CD4-positive, alpha-beta T cell treated with Interleukin-10 for 1 hour (primary cell): ENCODE data around the gene CALHM1.
A peak's percentile ranks its signal among the peaks of the same experiment; 100 is the strongest.
"Not testable (repeated sequence)": the region's sequence is repeated elsewhere in the genome, so short reads cannot be mapped to it uniquely, and the experiment has no call there.

ENCODE experiments used
- DNase-seq: peaks from one replicate; pipeline ENCODE4 v3.0.0-alpha.2; 2020

Gene CALHM1

GRCh38 chr10:103458720-103459119 lies at the start of gene CALHM1:
CALHM1 (minus strand) TSS chr10:103458900; CDS start chr10:103458751, 149 bp downstream.
- DNase-seq: no peak

GRCh38 chr10:103507235-103508191 lies 48.8 kb upstream of the CALHM1 start:
- DNase-seq: no peak

GRCh38 chr10:103506061-103506460 lies 47.4 kb upstream of the CALHM1 start:
- no peak for DNase-seq

GRCh38 chr10:103504181-103504783 lies 45.6 kb upstream of the CALHM1 start:
- DNase-seq: peak; percentile 45

- DNase-seq: not testable (repeated sequence)
Measured at GRCh38 chr10:103503777-103504176, 45.1 kb upstream of the CALHM1 start.

GRCh38 chr10:103502849-103503660 lies 44.4 kb upstream of the CALHM1 start:
- DNase-seq: no peak

- DNase-seq: no peak
Measured at GRCh38 chr10:103501186-103501585, 42.5 kb upstream of the CALHM1 start.

GRCh38 chr10:103500481-103500880 lies 41.8 kb upstream of the CALHM1 start:
- DNase-seq: no peak

GRCh38 chr10:103499881-103500280 lies 41.2 kb upstream of the CALHM1 start:
- DNase-seq: no peak

GRCh38 chr10:103498936-103499638 lies 40.4 kb upstream of the CALHM1 start:
- no peak for DNase-seq

GRCh38 chr10:103497161-103497915 lies 38.6 kb upstream of the CALHM1 start:
- no peak for DNase-seq

- no peak for DNase-seq
Measured at GRCh38 chr10:103495321-103495720, 36.6 kb upstream of the CALHM1 start.

GRCh38 chr10:103493916-103494877 lies 35.5 kb upstream of the CALHM1 start:
- DNase-seq: peak; percentile 30

GRCh38 chr10:103493362-103493915 lies 34.7 kb upstream of the CALHM1 start, which contains the start of gene NEURL1:
NEURL1 (plus strand) TSS chr10:103493705; CDS start chr10:103494388, 683 bp downstream.
- peak; percentile 19 for DNase-seq

- DNase-seq: no peak
Measured at GRCh38 chr10:103492655-103493261, 34.1 kb upstream of the CALHM1 start.

GRCh38 chr10:103491729-103492364 lies 33.1 kb upstream of the CALHM1 start:
- no peak for DNase-seq

GRCh38 chr10:103490986-103491314 lies 32.2 kb upstream of the CALHM1 start:
- DNase-seq: no peak

GRCh38 chr10:103487410-103487708 lies 28.7 kb upstream of the CALHM1 start:
- DNase-seq: no peak

- not testable (repeated sequence) for DNase-seq
Measured at GRCh38 chr10:103486635-103487409, 28.1 kb upstream of the CALHM1 start.
